H1 (cell line): ENCODE data around the gene TPSB2.

Experiments
- EP300 ChIP-seq, 2 experiments: IDR thresholded peaks; 1 replicate in 1 of 2; 2 replicates in 1 of 2; pipeline ENCODE4 v1.6.1; 2011 to 2012; ENCODE audit warnings: low read depth in 2 of 2, low read length in 2 of 2, mild to moderate bottlenecking in 2 of 2, borderline replicate concordance in 1 of 2, inconsistent platforms in 1 of 2, moderate library complexity in 1 of 2
- EZH2 ChIP-seq: fragments of 200-600 bp; sonication (generic); IDR thresholded peaks from 2 replicates; pipeline ENCODE4 v1.7.1; 2012; ENCODE audit warnings: low read depth, mild to moderate bottlenecking, moderate library complexity, low read length, inconsistent platforms; ENCODE audit not compliant: severe bottlenecking
- HDAC2 ChIP-seq, 2 experiments: fragments of 300-600 bp in 1 of 2; sonication (generic) in 1 of 2; IDR thresholded peaks; 2 replicates each; pipeline ENCODE4 v1.6.1; 2011 to 2012; ENCODE audit warnings: low read depth in 2 of 2, low read length in 2 of 2, mild to moderate bottlenecking in 2 of 2, moderate library complexity in 2 of 2, borderline replicate concordance in 1 of 2, inconsistent platforms in 1 of 2
- NANOG ChIP-seq: IDR thresholded peaks from 2 replicates; pipeline ENCODE4 v1.6.1; 2011; ENCODE audit warnings: low read length, low read depth, mild to moderate bottlenecking, inconsistent platforms; ENCODE audit not compliant: insufficient read depth, poor library complexity, severe bottlenecking
- POLR2AphosphoS5 ChIP-seq: IDR thresholded peaks from 2 replicates; pipeline ENCODE4 v1.6.1; 2011; ENCODE audit warnings: low read depth, low read length
- SAP30 ChIP-seq: fragments of 300-600 bp; sonication (generic); IDR thresholded peaks from 2 replicates; pipeline ENCODE4 v1.7.1; 2012; ENCODE audit warnings: low read length, moderate library complexity, mild to moderate bottlenecking, inconsistent platforms; ENCODE audit not compliant: insufficient read depth, insufficient replicate concordance
- SP2 ChIP-seq: IDR thresholded peaks from 2 replicates; pipeline ENCODE4 v1.6.1; 2012; ENCODE audit warnings: mild to moderate bottlenecking, low read length, inconsistent platforms
- SP4 ChIP-seq: IDR thresholded peaks from 2 replicates; pipeline ENCODE4 v1.6.1; 2012; ENCODE audit warnings: low read length, inconsistent platforms
- TF ChIP-seq, protein P1 (sequence below): fragments of 300-600 bp; sonication (generic); IDR thresholded peaks from 2 replicates; pipeline ENCODE4 v1.7.1; 2012; ENCODE audit warnings: low read length, moderate library complexity, mild to moderate bottlenecking, inconsistent platforms; ENCODE audit not compliant: insufficient replicate concordance
- TF ChIP-seq, protein P2 (sequence below), 3 experiments: IDR thresholded peaks; 1 replicate in 2 of 3; 2 replicates in 1 of 3; pipeline versions ENCODE4 v1.5.1 to v1.6.1; 2011; ENCODE audit warnings: low read length in 3 of 3, mild to moderate bottlenecking in 3 of 3, inconsistent platforms in 2 of 3, low read depth in 1 of 3, moderate library complexity in 1 of 3; ENCODE audit not compliant: insufficient read depth in 1 of 3; ENCODE audit errors: control extremely low read depth in 1 of 3

DNA sequence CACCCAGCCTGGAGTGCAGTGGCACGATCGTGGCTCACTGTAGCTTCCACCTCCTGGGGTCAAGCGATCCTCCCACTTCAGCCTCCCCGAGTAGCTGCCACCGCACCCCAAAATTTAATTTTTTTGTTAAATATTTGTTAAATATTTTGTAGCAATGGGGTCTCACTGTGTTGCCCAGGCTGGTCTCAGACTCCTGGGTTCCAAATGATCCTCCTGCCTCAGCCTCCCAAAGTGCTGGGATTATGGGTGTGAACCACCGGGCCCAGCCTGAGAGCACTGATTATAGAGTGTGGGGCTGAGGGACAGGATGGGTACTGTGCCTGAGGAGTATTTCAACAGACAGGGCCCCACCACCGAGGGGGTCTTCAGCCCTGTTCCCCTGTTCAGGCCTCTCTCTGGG is 40.5 kb downstream of the TPSB2 start:
- no peak for TF ChIP-seq HDAC2 (IDR thresholded peaks at IDR 0.05; ENCODE audit: borderline replicate concordance in 1 of 2, low read depth in 2 of 2, low read length in 2 of 2)
- TF ChIP-seq SP4, result no peak
- TF ChIP-seq NANOG, result no peak
- no peak for TF ChIP-seq EP300 (IDR thresholded peaks at IDR 0.05; ENCODE audit: borderline replicate concordance in 1 of 2, low read depth in 2 of 2, low read length in 2 of 2)
- TF ChIP-seq, protein P1, sequence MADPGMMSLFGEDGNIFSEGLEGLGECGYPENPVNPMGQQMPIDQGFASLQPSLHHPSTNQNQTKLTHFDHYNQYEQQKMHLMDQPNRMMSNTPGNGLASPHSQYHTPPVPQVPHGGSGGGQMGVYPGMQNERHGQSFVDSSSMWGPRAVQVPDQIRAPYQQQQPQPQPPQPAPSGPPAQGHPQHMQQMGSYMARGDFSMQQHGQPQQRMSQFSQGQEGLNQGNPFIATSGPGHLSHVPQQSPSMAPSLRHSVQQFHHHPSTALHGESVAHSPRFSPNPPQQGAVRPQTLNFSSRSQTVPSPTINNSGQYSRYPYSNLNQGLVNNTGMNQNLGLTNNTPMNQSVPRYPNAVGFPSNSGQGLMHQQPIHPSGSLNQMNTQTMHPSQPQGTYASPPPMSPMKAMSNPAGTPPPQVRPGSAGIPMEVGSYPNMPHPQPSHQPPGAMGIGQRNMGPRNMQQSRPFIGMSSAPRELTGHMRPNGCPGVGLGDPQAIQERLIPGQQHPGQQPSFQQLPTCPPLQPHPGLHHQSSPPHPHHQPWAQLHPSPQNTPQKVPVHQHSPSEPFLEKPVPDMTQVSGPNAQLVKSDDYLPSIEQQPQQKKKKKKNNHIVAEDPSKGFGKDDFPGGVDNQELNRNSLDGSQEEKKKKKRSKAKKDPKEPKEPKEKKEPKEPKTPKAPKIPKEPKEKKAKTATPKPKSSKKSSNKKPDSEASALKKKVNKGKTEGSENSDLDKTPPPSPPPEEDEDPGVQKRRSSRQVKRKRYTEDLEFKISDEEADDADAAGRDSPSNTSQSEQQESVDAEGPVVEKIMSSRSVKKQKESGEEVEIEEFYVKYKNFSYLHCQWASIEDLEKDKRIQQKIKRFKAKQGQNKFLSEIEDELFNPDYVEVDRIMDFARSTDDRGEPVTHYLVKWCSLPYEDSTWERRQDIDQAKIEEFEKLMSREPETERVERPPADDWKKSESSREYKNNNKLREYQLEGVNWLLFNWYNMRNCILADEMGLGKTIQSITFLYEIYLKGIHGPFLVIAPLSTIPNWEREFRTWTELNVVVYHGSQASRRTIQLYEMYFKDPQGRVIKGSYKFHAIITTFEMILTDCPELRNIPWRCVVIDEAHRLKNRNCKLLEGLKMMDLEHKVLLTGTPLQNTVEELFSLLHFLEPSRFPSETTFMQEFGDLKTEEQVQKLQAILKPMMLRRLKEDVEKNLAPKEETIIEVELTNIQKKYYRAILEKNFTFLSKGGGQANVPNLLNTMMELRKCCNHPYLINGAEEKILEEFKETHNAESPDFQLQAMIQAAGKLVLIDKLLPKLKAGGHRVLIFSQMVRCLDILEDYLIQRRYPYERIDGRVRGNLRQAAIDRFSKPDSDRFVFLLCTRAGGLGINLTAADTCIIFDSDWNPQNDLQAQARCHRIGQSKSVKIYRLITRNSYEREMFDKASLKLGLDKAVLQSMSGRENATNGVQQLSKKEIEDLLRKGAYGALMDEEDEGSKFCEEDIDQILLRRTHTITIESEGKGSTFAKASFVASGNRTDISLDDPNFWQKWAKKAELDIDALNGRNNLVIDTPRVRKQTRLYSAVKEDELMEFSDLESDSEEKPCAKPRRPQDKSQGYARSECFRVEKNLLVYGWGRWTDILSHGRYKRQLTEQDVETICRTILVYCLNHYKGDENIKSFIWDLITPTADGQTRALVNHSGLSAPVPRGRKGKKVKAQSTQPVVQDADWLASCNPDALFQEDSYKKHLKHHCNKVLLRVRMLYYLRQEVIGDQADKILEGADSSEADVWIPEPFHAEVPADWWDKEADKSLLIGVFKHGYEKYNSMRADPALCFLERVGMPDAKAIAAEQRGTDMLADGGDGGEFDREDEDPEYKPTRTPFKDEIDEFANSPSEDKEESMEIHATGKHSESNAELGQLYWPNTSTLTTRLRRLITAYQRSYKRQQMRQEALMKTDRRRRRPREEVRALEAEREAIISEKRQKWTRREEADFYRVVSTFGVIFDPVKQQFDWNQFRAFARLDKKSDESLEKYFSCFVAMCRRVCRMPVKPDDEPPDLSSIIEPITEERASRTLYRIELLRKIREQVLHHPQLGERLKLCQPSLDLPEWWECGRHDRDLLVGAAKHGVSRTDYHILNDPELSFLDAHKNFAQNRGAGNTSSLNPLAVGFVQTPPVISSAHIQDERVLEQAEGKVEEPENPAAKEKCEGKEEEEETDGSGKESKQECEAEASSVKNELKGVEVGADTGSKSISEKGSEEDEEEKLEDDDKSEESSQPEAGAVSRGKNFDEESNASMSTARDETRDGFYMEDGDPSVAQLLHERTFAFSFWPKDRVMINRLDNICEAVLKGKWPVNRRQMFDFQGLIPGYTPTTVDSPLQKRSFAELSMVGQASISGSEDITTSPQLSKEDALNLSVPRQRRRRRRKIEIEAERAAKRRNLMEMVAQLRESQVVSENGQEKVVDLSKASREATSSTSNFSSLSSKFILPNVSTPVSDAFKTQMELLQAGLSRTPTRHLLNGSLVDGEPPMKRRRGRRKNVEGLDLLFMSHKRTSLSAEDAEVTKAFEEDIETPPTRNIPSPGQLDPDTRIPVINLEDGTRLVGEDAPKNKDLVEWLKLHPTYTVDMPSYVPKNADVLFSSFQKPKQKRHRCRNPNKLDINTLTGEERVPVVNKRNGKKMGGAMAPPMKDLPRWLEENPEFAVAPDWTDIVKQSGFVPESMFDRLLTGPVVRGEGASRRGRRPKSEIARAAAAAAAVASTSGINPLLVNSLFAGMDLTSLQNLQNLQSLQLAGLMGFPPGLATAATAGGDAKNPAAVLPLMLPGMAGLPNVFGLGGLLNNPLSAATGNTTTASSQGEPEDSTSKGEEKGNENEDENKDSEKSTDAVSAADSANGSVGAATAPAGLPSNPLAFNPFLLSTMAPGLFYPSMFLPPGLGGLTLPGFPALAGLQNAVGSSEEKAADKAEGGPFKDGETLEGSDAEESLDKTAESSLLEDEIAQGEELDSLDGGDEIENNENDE, result no peak
- no peak for TF ChIP-seq POLR2AphosphoS5
- no peak for TF ChIP-seq SP2
- no peak for TF ChIP-seq EZH2
- TF ChIP-seq, protein P2, sequence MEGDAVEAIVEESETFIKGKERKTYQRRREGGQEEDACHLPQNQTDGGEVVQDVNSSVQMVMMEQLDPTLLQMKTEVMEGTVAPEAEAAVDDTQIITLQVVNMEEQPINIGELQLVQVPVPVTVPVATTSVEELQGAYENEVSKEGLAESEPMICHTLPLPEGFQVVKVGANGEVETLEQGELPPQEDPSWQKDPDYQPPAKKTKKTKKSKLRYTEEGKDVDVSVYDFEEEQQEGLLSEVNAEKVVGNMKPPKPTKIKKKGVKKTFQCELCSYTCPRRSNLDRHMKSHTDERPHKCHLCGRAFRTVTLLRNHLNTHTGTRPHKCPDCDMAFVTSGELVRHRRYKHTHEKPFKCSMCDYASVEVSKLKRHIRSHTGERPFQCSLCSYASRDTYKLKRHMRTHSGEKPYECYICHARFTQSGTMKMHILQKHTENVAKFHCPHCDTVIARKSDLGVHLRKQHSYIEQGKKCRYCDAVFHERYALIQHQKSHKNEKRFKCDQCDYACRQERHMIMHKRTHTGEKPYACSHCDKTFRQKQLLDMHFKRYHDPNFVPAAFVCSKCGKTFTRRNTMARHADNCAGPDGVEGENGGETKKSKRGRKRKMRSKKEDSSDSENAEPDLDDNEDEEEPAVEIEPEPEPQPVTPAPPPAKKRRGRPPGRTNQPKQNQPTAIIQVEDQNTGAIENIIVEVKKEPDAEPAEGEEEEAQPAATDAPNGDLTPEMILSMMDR (IDR thresholded peaks at IDR 0.05; ENCODE audit: control extremely low read depth in 1 of 3, insufficient read depth in 1 of 3, low read depth in 1 of 3, low read length in 3 of 3), result no peak
- TF ChIP-seq SAP30, result no peak
